Osteoblast (primary cell): ENCODE measurements around the gene RSPO1. TPM values are rescaled to one million over a fixed set of nuclear protein-coding genes. Genes with fewer than 3 reads are reported as not detected.

Experiments used
- DNase-seq: peaks from one replicate; pipeline ENCODE4 v3.0.0; 2011; ENCODE audit warnings: low spot score, mixed read lengths; ENCODE audit not compliant: insufficient read length; ENCODE audit errors: missing footprints
- H2AFZ ChIP-seq: 2 replicates; pipeline ENCODE4 v1.6.0; 2011; ENCODE audit warnings: mild to moderate bottlenecking, low read length
- H3K27ac ChIP-seq: 2 replicates; pipeline ENCODE4 v1.5.1; 2011; ENCODE audit warnings: mild to moderate bottlenecking, low read depth, low read length, moderate library complexity
- H3K27me3 ChIP-seq: 2 replicates; pipeline ENCODE4 v1.6.0; 2012; ENCODE audit warnings: mild to moderate bottlenecking, control low read depth, inconsistent platforms, low read length, moderate library complexity; ENCODE audit not compliant: insufficient read depth
- H3K36me3 ChIP-seq: 2 replicates; pipeline ENCODE4 v1.5.1; 2011; ENCODE audit warnings: mild to moderate bottlenecking, low read length, control low read depth, moderate library complexity; ENCODE audit not compliant: insufficient read depth
- H3K4me1 ChIP-seq: 2 replicates; pipeline ENCODE4 v1.5.1; 2011; ENCODE audit warnings: mild to moderate bottlenecking, low read length, control low read depth, moderate library complexity; ENCODE audit not compliant: insufficient read depth
- H3K4me2 ChIP-seq: 2 replicates; pipeline ENCODE4 v1.6.0; 2011; ENCODE audit warnings: mild to moderate bottlenecking, low read length; ENCODE audit not compliant: insufficient read depth
- H3K4me3 ChIP-seq: fragments of 200-600 bp; sonication (generic); 3 replicates; pipeline ENCODE4 v1.5.1; 2012; ENCODE audit warnings: mild to moderate bottlenecking, low read length, inconsistent platforms; ENCODE audit not compliant: insufficient read depth
- H3K79me2 ChIP-seq: 2 replicates; pipeline ENCODE4 v1.6.0; 2012; ENCODE audit warnings: mild to moderate bottlenecking, low read length, control low read depth, inconsistent platforms; ENCODE audit not compliant: insufficient read depth
- H3K9me3 ChIP-seq: 2 replicates; pipeline ENCODE4 v1.5.1; 2011; ENCODE audit warnings: low read depth, low read length, control low read depth
- H4K20me1 ChIP-seq: 2 replicates; pipeline ENCODE4 v1.6.0; 2012; ENCODE audit warnings: mild to moderate bottlenecking, low read length, control low read depth; ENCODE audit not compliant: insufficient read depth
- CTCF ChIP-seq: IDR thresholded peaks from 2 replicates; pipeline ENCODE4 v1.5.1; 2011; ENCODE audit warnings: mild to moderate bottlenecking, low read depth, low read length, moderate library complexity; ENCODE audit errors: extremely low read depth
- total RNA-seq: library from RNA; depleted of rRNA; stranded (reverse); fragments of >200 nt; gene quantifications from 2 replicates; pipeline ENCODE4 v1.2.3, GENCODE V29; 2012

Gene RSPO1
- total RNA-seq, 1 donor: 0.36 TPM

GRCh38 chr1:37609994-37610393 is 24.7 kb downstream of the RSPO1 start:
- Histone ChIP-seq H3K36me3 (no peaks in the 10 kb centered on the region), H2AFZ (no peak overlapping the region), H3K27me3 (peaks cover 14% of the 10 kb centered on the region), H3K79me2 (no peaks in the 10 kb centered on the region), H3K4me1 (peaks cover 10% of the 10 kb centered on the region), H3K4me2 (no peak overlapping the region), H3K9me3 (no peaks in the 10 kb centered on the region), H3K4me3 (no peak overlapping the region), H3K27ac (no peak overlapping the region), H4K20me1 (no peaks in the 10 kb centered on the region)
- TF ChIP-seq CTCF: no peak
- no peak for DNase-seq

GRCh38 chr1:37609002-37609401 is 25.7 kb downstream of the RSPO1 start:
- Histone ChIP-seq H2AFZ (no peak overlapping the region), H3K4me1 (peaks cover 10% of the 10 kb centered on the region), H3K9me3 (no peaks in the 10 kb centered on the region), H4K20me1 (no peaks in the 10 kb centered on the region), H3K4me2 (no peak overlapping the region), H3K36me3 (no peaks in the 10 kb centered on the region), H3K27ac (no peak overlapping the region), H3K4me3 (no peak overlapping the region), H3K79me2 (no peaks in the 10 kb centered on the region), H3K27me3 (peaks cover 14% of the 10 kb centered on the region)
- TF ChIP-seq CTCF: no peak
- no peak for DNase-seq

- Histone ChIP-seq H3K9me3 (no peaks in the 10 kb centered on the region), H3K4me1 (peaks cover 10% of the 10 kb centered on the region), H3K4me2 (peak overlapping the region; percentile 61), H3K36me3 (no peaks in the 10 kb centered on the region), H3K79me2 (no peaks in the 10 kb centered on the region), H3K4me3 (peak overlapping the region; percentile 38), H4K20me1 (no peaks in the 10 kb centered on the region), H2AFZ (peak overlapping the region; percentile 60), H3K27ac (peak overlapping the region; percentile 15), H3K27me3 (peaks cover 16% of the 10 kb centered on the region)
- DNase-seq: no peak
- TF ChIP-seq CTCF: no peak
Measured at GRCh38 chr1:37606481-37607263, 28.0 kb downstream of the RSPO1 start.

GRCh38 chr1:37605806-37606474 is 28.8 kb downstream of the RSPO1 start:
- Histone ChIP-seq H2AFZ (peak overlapping the region; percentile 60), H4K20me1 (no peaks in the 10 kb centered on the region), H3K4me1 (peaks cover 10% of the 10 kb centered on the region), H3K4me2 (peak overlapping the region; percentile 61), H3K27me3 (peaks cover 13% of the 10 kb centered on the region), H3K9me3 (no peaks in the 10 kb centered on the region), H3K79me2 (no peaks in the 10 kb centered on the region), H3K36me3 (no peaks in the 10 kb centered on the region), H3K4me3 (peak overlapping the region; percentile 38), H3K27ac (peak overlapping the region; percentile 15)
- TF ChIP-seq CTCF: no peak
- DNase-seq: no peak
